ENCODE measurements around the gene CYP20A1.
"Not testable (repeated sequence)": the region's sequence is repeated elsewhere in the genome, so short reads cannot be mapped to it uniquely, and the experiment has no call there.

CYP20A1 gene

DNA sequence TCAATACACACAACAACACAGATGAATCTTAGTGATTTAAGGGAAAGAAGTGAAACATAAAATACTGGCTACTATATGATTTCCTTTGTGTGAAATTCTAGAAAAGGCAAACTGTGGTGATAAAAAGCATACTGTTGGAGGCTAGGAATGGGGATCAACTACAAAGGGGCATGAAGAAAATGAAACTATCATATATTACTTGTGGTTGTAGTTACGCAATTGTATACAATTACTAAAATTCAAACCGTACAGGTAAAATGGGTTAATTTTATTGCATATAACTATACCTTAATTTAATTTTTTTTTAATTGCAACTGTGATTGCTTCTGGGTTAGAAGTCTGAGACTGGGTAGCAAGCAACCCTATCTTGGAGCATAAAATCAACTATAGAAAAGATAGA lies 47.7 kb downstream of the CYP20A1 start:
- no peak for DNase-seq

DNA sequence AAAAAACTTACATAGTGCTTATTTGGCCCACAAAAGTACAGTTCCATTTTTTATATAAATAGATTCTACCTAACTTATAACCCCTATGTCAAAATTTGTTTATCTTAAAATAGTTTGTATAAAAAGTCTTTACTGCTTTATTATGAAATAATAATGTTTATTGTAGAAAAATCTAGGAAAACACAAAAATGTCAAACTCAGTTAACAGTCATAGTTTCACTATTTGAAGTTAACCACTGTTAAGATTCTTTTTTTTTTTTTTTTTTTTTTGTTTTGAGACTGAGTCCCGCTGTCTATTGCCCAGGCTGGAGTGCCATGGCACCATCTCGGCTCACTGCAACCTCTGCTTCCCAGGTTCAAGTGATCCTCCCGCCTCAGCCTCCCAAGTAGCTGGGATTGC lies 62.8 kb downstream of the CYP20A1 start:
- DNase-seq = no peak

DNA sequence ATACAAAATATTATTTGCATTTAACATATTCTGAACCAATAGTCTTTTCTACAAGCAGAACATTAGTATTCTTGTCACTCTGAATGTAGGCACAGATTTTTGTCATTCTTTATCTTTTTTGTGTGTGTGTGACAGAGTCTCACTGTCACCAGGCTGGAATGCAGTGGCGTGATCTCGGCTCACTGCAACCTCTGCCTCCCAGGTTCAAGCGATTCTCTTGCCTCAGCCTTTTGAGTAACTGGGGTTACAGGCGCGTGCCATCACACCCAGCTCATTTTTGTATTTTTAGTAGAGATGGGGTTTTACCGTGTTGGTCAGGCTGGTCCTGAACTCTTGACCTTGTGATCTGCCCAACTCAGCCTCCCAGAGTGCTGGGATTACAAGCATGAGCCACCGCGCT lies 63.8 kb downstream of the CYP20A1 start:
- DNase-seq = not testable (repeated sequence)

DNA sequence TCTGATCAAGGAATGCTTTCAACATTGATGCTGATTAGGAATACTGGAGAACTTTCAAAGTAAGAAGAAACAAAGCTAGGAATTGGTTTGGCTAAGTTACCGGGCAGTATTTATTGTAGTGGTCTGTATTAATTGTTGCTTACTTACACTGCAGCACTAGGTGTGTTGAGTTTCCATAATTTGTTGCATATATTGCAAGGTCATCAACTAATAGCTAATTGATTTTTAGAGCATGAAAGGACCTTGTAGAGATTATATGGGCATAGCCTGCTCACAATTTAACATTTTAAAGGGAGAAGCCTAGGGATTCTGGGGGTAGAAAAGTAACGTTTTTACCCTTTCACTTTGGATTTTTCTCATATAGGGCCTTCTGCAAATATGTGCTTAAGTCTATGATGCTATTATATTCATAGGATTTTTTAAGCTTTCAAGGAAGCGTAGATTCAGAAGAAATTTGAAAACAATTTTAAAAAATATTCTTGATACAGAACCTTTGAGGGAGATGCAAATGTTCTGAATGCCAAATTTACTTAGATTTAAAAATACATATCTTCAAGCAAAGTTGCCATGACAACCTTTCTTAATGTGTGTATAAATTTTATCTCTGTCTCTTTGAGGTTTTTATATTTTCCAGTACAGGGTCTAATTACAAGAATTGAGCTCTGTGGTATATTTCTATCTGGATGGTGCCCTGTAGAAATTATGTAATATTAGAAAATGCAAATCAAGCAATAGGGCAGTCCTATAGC lies 72.0 kb downstream of the CYP20A1 start:
- DNase-seq = no peak

DNA sequence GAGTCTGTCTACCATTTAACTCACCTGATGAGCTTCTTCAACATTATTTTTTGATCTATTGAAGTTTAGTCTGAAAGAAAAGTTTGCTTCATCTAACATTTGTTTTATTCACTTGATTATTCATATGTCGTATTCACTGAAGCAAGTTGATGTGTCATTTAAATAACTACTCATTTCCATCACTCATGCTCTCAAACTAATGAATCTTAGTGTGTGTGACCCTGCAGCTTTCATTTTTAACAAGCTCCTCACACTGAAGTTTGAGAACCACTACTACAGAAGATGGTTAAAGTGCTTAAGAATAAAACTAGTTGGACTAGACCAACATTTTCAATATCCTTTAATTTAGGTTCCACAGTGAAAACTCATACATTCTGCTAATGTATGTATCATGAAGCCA lies 87.5 kb downstream of the CYP20A1 start:
- no peak for DNase-seq

DNA sequence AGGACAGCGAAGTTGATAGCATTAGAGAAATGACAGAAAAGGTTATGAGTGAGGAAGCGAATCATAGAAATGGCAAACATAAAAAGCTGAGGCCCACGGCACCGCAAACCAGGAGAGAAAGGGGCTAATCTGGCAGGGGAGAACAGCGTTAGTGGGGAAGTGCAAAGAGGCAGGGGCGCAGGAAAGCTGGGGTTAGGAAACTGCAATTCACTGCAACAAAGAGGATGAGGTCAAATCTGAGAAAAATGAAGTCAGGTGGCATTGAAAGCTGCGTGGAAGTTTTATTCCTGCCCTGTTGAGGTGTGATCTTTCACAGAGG lies 88.7 kb downstream of the CYP20A1 start:
- no peak for DNase-seq

DNA sequence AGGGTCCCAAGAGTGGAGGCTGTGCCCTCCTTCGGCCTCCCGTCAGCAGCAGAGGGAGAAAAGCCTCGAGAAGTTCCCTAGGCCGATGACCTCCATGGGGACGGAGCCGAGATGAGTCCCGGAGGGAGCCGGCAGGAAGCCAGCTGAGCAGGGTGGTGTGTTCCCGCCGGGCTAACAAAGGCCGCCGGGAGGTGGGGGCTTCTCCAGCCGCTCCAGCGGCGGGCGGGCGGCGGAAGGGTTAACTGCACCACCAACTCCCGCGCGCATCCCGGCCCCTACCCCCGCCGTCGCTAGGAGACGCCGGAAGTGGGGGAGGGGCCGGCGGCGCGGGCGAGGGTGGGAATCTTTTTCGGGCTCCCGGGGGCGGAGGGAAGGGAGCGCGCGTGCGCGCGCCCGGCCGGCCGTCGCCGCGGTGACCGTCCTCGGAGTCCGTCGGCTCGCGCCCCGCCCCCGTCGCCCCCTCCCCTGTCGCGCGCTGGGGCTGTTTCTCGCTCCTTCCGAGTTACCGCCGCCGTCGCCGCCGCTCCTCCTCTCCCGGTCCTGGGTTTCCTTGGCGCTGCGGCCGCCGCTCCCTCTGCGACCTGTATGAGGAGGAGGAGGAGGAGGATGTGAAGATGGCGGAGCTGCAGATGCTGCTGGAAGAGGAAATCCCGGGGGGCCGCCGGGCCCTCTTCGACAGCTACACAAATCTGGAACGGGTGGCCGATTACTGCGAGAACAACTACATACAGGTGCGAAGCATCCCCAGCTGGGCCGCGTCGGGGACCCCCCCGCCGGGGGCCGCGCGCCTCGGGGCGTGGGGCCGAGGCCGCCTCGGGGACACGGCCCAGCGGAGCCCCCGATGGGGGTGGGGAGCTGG lies 89.3 kb downstream of the CYP20A1 start, which contains the start of gene ABI2:
Gene ABI2 (plus strand): TSS at position 494 of the 859 bp plus-strand sequence. CDS start 121 bp downstream, at position 615.
- no peak for DNase-seq

DNA sequence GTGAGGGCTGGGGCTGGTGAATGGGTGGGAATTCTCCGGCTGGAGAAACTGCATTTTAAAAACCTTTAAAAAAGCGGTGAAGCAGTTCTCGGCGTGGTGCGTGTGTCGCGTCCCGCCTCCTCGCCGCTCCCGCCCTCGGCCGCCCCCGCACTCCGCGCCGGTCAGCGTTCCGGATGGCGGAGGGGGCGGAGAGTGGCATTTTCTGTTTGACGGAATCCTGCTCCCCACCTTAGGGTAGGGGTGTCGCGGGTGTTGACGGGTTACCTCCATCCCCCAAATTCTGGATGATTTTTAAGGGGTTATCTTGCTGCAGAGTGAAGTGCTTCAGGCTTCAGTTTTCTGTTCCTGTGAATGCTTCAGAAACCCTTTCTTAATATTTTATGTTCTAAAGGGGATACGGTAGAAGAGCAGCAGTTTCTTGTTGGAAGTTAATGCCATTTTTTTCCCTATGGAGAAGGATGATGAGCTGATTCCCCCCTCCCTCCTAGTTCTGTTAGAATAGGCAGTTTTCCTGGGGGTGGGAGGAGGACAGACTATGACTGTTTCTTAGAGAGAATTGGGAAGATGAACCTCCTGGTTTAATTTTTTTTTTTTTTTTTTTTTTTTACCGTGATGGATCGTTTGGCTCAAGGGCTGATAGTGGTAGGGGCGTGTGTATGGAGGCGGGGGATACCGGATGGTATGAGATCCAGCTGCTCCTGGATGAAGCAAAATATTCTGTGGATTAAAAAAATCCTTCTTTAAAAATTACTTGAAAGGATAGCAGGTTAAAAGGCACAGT lies 90.1 kb downstream of the CYP20A1 start:
- DNase-seq = no peak

DNA sequence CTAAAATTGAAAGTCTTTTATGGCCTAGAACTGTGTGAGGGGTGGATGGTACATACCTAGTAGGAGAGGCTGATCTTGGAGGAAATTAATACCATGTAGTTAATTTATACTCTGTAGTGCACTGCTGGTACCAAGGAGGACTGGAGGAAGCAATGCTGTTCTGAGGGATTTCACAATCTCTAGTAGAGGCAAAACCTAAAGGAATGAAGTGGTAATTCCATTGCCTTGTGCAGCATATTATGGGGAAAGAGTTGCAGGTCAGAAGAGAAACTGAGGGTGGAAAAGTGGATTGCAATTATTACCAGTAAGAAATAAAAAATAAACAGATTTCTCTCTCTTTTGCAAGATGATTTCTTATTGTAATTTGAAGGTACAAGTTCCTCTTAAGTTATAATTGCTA lies 91.6 kb downstream of the CYP20A1 start:
- no peak for DNase-seq

DNA sequence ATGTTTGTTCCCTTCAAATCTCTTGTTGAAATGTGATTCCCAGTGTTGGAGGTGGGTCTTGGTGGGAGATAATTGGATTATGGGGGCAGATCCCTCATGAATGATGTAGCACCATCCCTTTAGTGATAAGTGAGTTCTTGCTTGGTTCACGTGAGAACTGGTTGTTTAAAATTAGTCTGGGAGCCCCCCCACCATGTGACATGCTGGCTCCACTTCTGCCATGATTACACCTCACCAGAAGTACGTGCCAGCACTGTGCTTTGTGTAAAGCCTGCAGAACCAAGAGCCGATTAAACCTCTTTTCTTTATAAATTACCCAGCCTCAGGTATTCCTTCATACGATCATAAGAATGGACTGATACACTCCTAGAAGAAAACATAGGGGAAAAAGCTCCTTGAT lies 99.5 kb downstream of the CYP20A1 start:
- no peak for DNase-seq

DNA sequence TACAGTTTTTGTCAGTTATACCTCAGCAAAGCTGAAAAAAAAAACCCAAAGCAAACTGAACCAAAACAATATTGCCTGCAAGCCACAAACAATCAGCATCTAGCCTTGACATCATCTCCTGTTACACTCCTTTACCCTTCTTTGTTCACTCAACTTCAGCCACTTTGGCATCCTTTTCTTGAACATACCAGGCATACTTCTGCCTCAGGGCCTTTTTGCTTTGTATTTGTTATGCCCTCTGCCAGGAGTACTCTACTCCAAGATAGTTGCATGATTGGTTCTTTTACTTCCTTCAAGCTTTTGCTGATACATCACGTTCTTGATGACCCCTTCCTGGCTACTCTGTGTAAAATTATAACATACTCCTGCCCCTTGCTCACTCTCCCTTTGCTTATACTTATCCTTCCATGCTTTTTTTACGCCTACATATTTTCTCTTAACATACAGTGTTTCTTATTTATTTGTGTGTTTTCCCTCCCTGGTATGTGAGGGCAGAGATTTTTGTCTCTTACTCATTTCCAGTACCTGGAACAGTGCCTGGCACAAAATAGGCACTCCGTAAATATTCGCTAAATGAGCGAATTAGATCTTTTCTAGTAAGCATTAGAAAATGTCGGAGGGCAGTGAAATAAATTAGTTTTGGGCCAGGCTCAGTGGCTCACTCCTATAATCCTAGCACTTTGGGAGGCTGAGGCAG lies 102.1 kb downstream of the CYP20A1 start:
- no peak for DNase-seq

DNA sequence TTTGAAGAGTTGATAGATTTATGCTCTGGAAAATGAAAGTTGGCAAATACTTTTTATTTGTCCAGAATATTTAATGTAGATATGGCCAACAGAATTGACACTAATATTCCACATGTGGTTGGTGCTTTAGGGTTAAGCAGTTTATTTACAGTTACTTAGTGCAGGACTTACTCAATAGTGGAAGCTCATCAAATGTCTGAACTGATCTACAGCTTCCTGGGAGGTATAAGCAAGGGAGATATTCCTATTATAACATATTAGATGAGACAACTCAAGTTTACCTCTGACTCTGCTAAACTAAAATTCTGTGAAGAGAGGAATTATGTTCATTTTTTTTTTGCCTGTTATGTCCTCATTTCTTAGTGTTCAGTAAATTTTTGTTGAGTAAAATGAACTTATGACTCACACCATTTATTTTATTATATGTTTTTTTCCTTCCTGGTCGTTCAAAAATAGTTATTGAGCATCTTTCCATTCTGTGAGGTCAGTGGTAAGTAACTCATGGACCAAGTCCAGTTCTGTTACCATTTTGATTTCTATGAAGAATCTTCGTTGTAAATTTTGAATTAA lies 103.0 kb downstream of the CYP20A1 start:
- DNase-seq = no peak

DNA sequence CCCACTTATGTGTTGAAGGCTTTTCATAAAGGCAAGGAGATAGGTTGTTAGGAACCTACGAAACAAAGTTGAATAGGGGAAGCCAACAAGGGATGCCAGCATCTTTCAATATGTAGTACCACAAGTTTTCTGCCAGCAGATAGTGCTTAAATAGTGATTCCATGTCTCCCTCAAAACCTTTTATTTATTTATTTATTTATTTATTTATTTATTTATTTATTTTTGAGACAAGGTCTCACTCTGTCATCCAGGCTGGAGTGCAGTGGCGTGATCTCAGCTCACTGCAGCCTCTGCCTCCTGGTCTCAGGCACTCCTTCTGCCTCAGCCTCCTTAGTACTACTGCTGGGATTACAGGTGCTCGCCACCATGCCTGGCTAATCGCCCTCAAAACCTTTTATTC lies 103.6 kb downstream of the CYP20A1 start:
- DNase-seq = not testable (repeated sequence)

DNA sequence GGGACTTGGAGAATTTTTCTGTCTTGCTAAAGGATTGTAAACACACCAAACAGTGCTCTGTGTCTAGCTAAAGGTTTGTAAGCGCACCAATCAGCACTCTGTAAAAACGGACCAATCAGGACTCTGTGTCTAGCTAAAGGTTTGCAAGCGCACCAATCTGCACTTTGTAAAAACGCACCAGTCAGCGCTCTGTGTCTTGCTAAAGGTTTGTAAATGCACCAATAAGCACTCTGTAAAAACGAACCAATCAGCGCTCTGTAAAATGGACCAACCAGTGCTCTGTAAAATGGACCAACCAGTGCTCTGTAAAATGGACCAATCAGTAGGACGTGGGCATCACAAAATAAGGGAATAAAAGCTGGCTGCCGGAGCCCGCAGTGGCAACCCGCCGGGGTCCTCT lies 105.8 kb downstream of the CYP20A1 start:
- DNase-seq = no peak

DNA sequence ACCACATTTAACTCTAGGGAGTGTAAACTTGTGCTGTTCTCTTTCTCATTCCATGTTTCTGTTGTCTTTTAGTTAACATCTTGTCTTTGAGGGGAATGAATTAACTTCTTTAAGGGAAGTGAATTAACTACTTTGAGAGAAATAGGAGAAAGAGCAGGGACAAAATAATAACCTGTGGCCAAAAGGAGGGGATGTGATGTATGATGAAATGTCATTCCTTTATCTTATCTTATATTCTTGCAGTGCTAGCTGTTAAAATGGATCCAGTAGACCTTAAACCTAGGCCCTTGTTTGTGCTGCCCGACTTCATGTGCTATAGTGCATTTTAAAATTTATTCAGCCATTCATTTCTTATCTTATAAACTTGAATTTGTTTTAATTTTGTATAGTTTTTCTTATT lies 107.8 kb downstream of the CYP20A1 start:
- no peak for DNase-seq

DNA sequence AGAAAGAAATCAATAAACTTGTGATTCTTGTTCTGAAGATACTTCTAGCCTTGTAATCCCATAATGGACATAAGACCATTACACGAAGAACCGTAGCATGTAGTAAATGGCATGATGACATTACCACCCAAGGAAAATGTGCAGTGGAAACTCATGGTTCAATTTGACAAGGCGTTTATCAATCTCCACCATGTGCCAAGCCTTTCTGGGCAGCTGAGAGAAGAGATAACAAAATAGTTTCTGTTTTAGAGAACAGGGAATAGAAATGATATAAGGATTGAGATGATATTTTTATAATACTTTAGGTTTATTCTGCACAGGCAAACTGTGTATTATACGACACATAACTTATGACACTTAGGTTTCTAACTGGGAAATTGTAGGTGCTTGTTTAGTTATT lies 108.6 kb downstream of the CYP20A1 start:
- DNase-seq = no peak

DNA sequence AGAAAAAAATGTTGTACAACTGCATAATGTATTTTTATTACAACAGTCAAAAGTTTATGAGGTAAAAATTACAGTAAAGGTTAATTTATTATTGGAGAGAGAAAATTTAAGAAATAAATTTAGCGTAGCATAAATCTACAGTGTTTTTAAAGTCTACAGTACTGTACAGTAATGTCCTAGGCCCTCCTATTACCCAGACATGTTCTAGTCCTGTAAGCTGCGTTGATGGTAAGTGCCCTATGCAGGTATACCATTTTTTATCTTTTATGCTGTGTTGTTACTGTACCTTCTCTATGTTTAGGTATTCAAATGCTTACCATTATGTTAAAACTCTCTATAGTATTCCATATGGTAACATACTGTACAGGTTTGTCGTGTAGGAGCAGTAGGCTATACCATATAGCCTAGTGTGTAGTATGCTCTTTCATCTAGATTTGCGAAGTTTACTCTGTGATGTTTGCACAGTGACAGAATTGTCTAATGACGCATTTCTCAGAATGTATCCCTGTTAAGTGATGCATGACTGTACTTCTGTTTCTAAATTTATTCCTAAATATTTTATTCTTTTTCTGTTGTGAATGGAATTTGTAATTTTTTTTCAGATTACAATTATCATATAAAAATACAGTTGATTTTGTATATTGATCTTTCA lies 113.9 kb downstream of the CYP20A1 start:
- DNase-seq = no peak

DNA sequence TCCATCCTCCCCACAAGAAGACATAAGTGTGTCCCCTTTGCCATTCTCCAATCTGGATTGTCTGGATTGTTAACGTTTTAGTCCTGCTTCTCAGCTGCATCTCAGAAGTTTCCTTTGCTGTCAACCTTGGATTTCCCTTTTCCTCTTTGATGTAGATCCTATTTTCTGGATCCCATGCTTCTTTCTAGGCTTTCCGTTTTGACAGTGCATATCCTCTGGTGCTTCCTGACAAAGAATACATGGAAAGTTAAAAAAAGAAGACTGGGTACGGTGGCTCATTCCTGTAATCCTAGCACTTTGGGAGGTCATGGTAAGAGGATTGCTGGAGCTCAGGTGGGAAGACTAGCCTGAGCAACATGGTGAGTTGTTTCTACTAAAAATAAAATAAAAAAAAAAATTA lies 116.1 kb downstream of the CYP20A1 start:
- no peak for DNase-seq

Measured in KG1 (cell line).